Mucosa of rectum (tissue), 2 donors: ENCODE measurements around the gene ACOX3.

Experiments used
- H3K27ac ChIP-seq, 2 donors: one replicate each; pipeline ENCODE4 v1.7.0; 2013; ENCODE audit warnings: inconsistent platforms in 2 of 2, low read depth in 2 of 2, low read length in 2 of 2
- H3K27me3 ChIP-seq, 2 donors: one replicate each; pipeline ENCODE4 v1.7.0; 2013; ENCODE audit warnings: low read length in 2 of 2; ENCODE audit not compliant: control insufficient read depth in 2 of 2, insufficient read depth in 2 of 2
- H3K36me3 ChIP-seq, 2 donors: one replicate each; pipeline ENCODE4 v1.7.0; 2013; ENCODE audit warnings: low read length in 2 of 2; ENCODE audit not compliant: control insufficient read depth in 2 of 2, insufficient read depth in 2 of 2
- H3K4me1 ChIP-seq, 2 donors: one replicate each; pipeline ENCODE4 v1.7.0; 2013; ENCODE audit warnings: low read length in 2 of 2, mild to moderate bottlenecking in 1 of 2; ENCODE audit not compliant: control insufficient read depth in 2 of 2, insufficient read depth in 2 of 2
- H3K4me3 ChIP-seq, 2 donors: one replicate each; pipeline ENCODE4 v1.7.0; 2013; ENCODE audit warnings: low read length in 2 of 2
- H3K9ac ChIP-seq, 2 donors: one replicate each; pipeline ENCODE4 v1.7.0; 2013; ENCODE audit warnings: low read length in 2 of 2, low read depth in 1 of 2, mild to moderate bottlenecking in 1 of 2
- H3K9me3 ChIP-seq, 2 donors: one replicate each; pipeline ENCODE4 v1.7.0; 2013; ENCODE audit warnings: low read length in 2 of 2; ENCODE audit not compliant: control insufficient read depth in 2 of 2
- donor health status: healthy.
- donor health status: Normal muscosa, but diverticular disease.

ACOX3 gene

GRCh38 chr4:8474856-8475255, 34.3 kb upstream of the ACOX3 start:
- no peaks in the 10 kb centered on the region for H3K9me3 ChIP-seq
- no peak overlapping the region for H3K4me3 ChIP-seq
- no peaks in the 10 kb centered on the region for H3K27me3 ChIP-seq
- peaks cover 5 to 9% of the 10 kb centered on the region in 2 donors for H3K36me3 ChIP-seq
- no peak overlapping the region for H3K27ac ChIP-seq
- peaks cover 3 to 4% of the 10 kb centered on the region in 2 donors for H3K4me1 ChIP-seq
- no peak overlapping the region for H3K9ac ChIP-seq

- no peaks in the 10 kb centered on the region for H3K27me3 ChIP-seq
- H3K27ac ChIP-seq = no peak overlapping the region
- H3K9ac ChIP-seq = no peak overlapping the region
- H3K4me1 ChIP-seq = peaks cover 3 to 4% of the 10 kb centered on the region in 2 donors
- H3K9me3 ChIP-seq = no peaks in the 10 kb centered on the region
- no peak overlapping the region for H3K4me3 ChIP-seq
- H3K36me3 ChIP-seq = peaks cover 10 to 15% of the 10 kb centered on the region in 2 donors
Measured at GRCh38 chr4:8473920-8474590, 33.5 kb upstream of the ACOX3 start.

- Histone ChIP-seq H3K9ac (no peak overlapping the region), H3K27me3 (no peaks in the 10 kb centered on the region), H3K9me3 (no peaks in the 10 kb centered on the region), H3K4me3 (no peak overlapping the region), H3K36me3 (peaks cover 14 to 19% of the 10 kb centered on the region in 2 donors), H3K27ac (no peak overlapping the region), H3K4me1 (peaks cover 3 to 4% of the 10 kb centered on the region in 2 donors)
Measured at GRCh38 chr4:8473198-8473919, 32.8 kb upstream of the ACOX3 start.

- Histone ChIP-seq H3K27ac (peak overlapping the region in 1 of 2 donors; percentile 65), H3K9ac (no peak overlapping the region), H3K4me3 (no peak overlapping the region), H3K9me3 (no peaks in the 10 kb centered on the region), H3K36me3 (peaks cover 17 to 23% of the 10 kb centered on the region in 2 donors), H3K27me3 (no peaks in the 10 kb centered on the region), H3K4me1 (peaks cover 3 to 4% of the 10 kb centered on the region in 2 donors)
Measured at GRCh38 chr4:8472689-8473197, 32.2 kb upstream of the ACOX3 start.

GRCh38 chr4:8472158-8472688, 31.7 kb upstream of the ACOX3 start:
- Histone ChIP-seq H3K9me3 (no peaks in the 10 kb centered on the region), H3K27ac (peak overlapping the region in 1 of 2 donors; percentile 65), H3K9ac (no peak overlapping the region), H3K36me3 (peaks cover 18 to 23% of the 10 kb centered on the region in 2 donors), H3K27me3 (no peaks in the 10 kb centered on the region), H3K4me3 (no peak overlapping the region), H3K4me1 (peaks cover 3 to 4% of the 10 kb centered on the region in 2 donors)

GRCh38 chr4:8471211-8471875, 30.8 kb upstream of the ACOX3 start:
- Histone ChIP-seq H3K4me3 (no peak overlapping the region), H3K27me3 (no peaks in the 10 kb centered on the region), H3K9ac (no peak overlapping the region), H3K9me3 (no peaks in the 10 kb centered on the region), H3K4me1 (peaks cover 3 to 4% of the 10 kb centered on the region in 2 donors), H3K36me3 (peaks cover 20 to 25% of the 10 kb centered on the region in 2 donors), H3K27ac (no peak overlapping the region)

- H3K36me3 ChIP-seq = peaks cover 23 to 25% of the 10 kb centered on the region in 2 donors
- no peak overlapping the region for H3K27ac ChIP-seq
Measured at GRCh38 chr4:8470451-8471024, 30.0 kb upstream of the ACOX3 start.

GRCh38 chr4:8469550-8469949, 29.0 kb upstream of the ACOX3 start:
- H3K27ac ChIP-seq = no peak overlapping the region
- no peak overlapping the region for H3K4me3 ChIP-seq
- H3K9me3 ChIP-seq = no peaks in the 10 kb centered on the region
- H3K36me3 ChIP-seq = peaks cover 32 to 34% of the 10 kb centered on the region in 2 donors
- no peaks in the 10 kb centered on the region for H3K27me3 ChIP-seq
- peaks cover 3 to 4% of the 10 kb centered on the region in 2 donors for H3K4me1 ChIP-seq
- no peak overlapping the region for H3K9ac ChIP-seq

More at GRCh38 chr4:8470451-8471024, 30.0 kb upstream of the ACOX3 start:
- Histone ChIP-seq H3K9me3 (no peaks in the 10 kb centered on the region), H3K4me3 (no peak overlapping the region), H3K4me1 (peaks cover 3 to 4% of the 10 kb centered on the region in 2 donors), H3K9ac (no peak overlapping the region), H3K27me3 (no peaks in the 10 kb centered on the region)

GRCh38 chr4:8468746-8469535, 28.4 kb upstream of the ACOX3 start:
- Histone ChIP-seq H3K9me3 (no peaks in the 10 kb centered on the region), H3K9ac (no peak overlapping the region), H3K4me3 (no peak overlapping the region), H3K36me3 (peaks cover 36 to 39% of the 10 kb centered on the region in 2 donors), H3K4me1 (peaks cover 3 to 4% of the 10 kb centered on the region in 2 donors), H3K27ac (no peak overlapping the region), H3K27me3 (no peaks in the 10 kb centered on the region)
